SJCRH30 (cell line): ENCODE results near the gene HAGHL. TPM values are rescaled to one million over a fixed set of nuclear protein-coding genes. Genes with fewer than 3 reads are reported as not detected.
"Not testable (repeated sequence)": the region's sequence is repeated elsewhere in the genome, so short reads cannot be mapped to it uniquely, and the experiment has no call there.

ENCODE experiments used
- DNase-seq, 2 experiments: peaks; one replicate each; pipeline ENCODE4 v3.0.0-alpha.2; 2015 to 2020
- H3K27ac ChIP-seq: fragments of 250-450 bp; sonication (Bioruptor Pico); 2 replicates; pipeline ENCODE4 v1.5.1; 2020; ENCODE audit warnings: mild to moderate bottlenecking, moderate library complexity
- H3K27me3 ChIP-seq: fragments of 250-450 bp; sonication (Bioruptor Pico); 2 replicates; pipeline ENCODE4 v1.5.1; 2020; ENCODE audit warnings: mild to moderate bottlenecking, moderate library complexity
- H3K36me3 ChIP-seq: fragments of 250-450 bp; sonication (Bioruptor Pico); 2 replicates; pipeline ENCODE4 v1.5.1; 2020; ENCODE audit warnings: mild to moderate bottlenecking, moderate library complexity
- H3K4me1 ChIP-seq: fragments of 250-450 bp; sonication (Bioruptor Pico); 2 replicates; pipeline ENCODE4 v1.5.1; 2020; ENCODE audit warnings: mild to moderate bottlenecking, moderate library complexity
- H3K4me3 ChIP-seq: fragments of 250-450 bp; sonication (Bioruptor Pico); 2 replicates; pipeline ENCODE4 v1.5.1; 2020; ENCODE audit warnings: mild to moderate bottlenecking, moderate library complexity
- H3K9me3 ChIP-seq: fragments of 250-450 bp; sonication (Bioruptor Pico); replicated peaks from 2 replicates; pipeline ENCODE4 v1.5.1; 2020; ENCODE audit warnings: mild to moderate bottlenecking, moderate library complexity
- total RNA-seq: library from RNA; depleted of rRNA; stranded (reverse); fragments of >200 nt; shearing (Covaris generic); gene quantifications from 2 replicates; pipeline ENCODE4 v1.2.3, GENCODE V29; 2014

The HAGHL gene
- total RNA-seq, 1 experiment from 2014 or later: 8.9 TPM

- Histone ChIP-seq H3K9me3 (no peaks in the 10 kb centered on the region), H3K36me3 (peaks cover 20% of the 10 kb centered on the region), H3K27ac (no peak within 1 kb of the TSS), H3K4me1 (peaks cover 10% of the 10 kb centered on the region), H3K4me3 (peak within 1 kb of the TSS; percentile 56), H3K27me3 (no peaks in the 10 kb centered on the region)
- peak; percentile 96 to 97 for DNase-seq
These were observed 42.7 kb upstream of the HAGHL start, which contains the start of gene JMJD8 for GRCh38 chr16:684071-684794. JMJD8 (minus strand) TSS chr16:684334; CDS start chr16:684319, 15 bp downstream.

DNA sequence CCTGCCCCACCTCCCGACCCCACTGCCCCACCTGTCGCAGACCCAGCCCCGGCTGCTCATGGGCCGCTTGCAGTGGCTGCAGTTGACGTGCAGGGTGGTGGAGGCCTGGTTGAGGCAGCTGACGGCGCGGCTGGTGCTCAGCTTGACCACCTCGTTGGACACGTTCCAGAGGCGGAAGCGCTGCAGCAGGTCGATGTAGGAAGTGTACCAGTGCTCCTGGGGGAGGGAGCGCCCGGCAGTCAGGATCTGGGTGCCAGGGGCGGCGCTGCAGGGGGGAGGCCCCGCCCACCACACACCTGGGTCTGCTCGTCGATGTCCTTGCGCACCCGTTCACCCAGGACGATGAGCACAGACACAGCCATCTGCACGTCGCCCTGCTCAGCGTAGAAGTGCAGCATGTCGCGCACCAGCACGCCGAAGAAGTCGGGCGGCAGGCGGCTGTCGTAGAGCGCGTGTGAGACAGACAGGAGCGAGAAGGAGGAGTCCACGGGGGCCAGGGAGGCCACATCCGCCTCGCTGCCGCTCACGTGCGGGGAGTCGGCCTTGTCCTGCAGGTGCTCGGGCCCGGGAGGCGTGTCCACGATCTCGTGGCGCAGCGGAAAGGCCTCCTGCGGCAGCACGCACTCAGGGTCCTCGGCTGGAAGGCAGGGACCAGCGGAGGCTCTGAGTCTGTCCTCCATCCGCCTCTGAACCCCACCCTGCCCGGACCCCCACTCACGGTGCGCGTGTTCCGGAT, 41.8 kb upstream of the HAGHL start:
- peaks cover 10% of the 10 kb centered on the region for H3K4me1 ChIP-seq
- no peak overlapping the region for H3K4me3 ChIP-seq
- H3K27ac ChIP-seq: no peak overlapping the region
- no peak for DNase-seq
- no peaks in the 10 kb centered on the region for H3K27me3 ChIP-seq
- H3K36me3 ChIP-seq: peaks cover 20% of the 10 kb centered on the region
- no peaks in the 10 kb centered on the region for H3K9me3 ChIP-seq

DNA sequence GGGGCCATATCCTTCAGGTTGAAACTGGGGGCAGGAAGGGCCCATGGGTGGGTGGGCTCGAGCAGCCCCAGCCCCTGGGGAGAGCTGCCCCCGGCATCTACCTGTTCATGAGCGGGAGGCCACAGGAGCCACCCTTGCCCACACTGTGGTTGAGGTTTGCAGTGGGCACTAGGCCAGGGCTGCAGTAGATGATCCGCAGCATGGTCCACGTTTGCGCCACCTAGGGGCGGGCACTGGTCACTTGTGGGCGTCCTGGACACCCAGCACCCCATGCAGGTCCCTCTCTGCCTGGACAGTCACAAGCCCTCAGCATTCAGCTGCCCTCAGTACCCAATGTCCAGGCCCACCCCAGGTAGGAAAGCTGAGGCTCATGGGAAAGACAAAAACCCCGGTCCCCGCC, 40.9 kb upstream of the HAGHL start:
- no peak overlapping the region for H3K4me3 ChIP-seq

DNA sequence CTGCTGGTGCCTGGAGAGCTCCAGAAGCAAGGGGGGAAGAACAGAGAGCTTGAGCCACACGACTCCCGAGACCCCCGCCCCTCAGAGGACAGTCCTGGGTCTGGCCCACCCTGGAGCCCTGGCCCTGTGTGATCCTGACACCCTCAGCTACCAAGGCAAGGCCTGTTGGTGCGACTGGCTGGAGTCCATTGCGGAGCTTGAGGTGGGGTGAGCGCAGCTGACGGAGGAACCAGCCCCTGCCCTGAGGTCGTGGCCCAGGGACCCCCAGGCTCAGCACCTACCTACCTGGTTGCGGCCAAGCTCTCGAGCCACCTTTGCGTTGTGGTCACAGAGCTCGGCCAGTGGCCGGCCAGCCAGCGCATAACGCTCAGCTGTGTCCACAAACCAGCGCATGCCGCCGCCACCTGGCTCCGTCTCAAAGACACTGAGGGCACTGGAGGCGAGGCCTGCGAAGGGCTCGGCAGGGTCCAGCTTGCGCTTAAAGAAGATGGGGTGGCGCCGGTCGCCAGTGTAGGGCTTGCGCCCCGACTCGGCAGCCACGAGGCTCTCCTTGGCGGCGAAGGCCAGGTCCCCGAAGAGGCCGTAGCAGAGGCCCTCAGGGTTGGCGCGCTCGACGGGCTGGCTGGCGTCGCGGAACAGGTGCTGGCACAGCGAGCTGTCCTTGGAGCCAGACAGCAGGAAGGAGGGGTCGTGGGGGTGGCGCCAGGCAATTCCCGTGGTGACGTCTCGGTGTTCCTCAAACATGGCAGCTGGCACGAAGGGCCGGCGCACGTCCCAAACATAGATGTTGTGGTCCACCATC, 40.2 kb upstream of the HAGHL start:
- H3K27ac ChIP-seq: no peak overlapping the region
- peaks cover 5% of the 10 kb centered on the region for H3K4me1 ChIP-seq
- no peaks in the 10 kb centered on the region for H3K9me3 ChIP-seq
- no peak for DNase-seq
- H3K36me3 ChIP-seq: peaks cover 18% of the 10 kb centered on the region
- no peak overlapping the region for H3K4me3 ChIP-seq
- no peaks in the 10 kb centered on the region for H3K27me3 ChIP-seq

More for the DNA sequence above, 40.9 kb upstream of the HAGHL start:
- Histone ChIP-seq H3K27ac (no peak overlapping the region), H3K4me1 (peaks cover 10% of the 10 kb centered on the region), H3K9me3 (no peaks in the 10 kb centered on the region), H3K36me3 (peaks cover 20% of the 10 kb centered on the region), H3K27me3 (no peaks in the 10 kb centered on the region)
- DNase-seq: peak in 1 of 2 experiments; percentile 49

- H3K36me3 ChIP-seq: peaks cover 10% of the 10 kb centered on the region
- no peaks in the 10 kb centered on the region for H3K27me3 ChIP-seq
- no peaks in the 10 kb centered on the region for H3K9me3 ChIP-seq
- no peak overlapping the region for H3K27ac ChIP-seq
- DNase-seq: no peak
- H3K4me3 ChIP-seq: no peak overlapping the region
- no peaks in the 10 kb centered on the region; the same call in 1 of the 2 replicates for H3K4me1 ChIP-seq
These were observed 39.4 kb upstream of the HAGHL start for GRCh38 chr16:687499-687898.

- no peak for DNase-seq
- H3K4me3 ChIP-seq: peak overlapping the region; percentile 72
- H3K27me3 ChIP-seq: no peaks in the 10 kb centered on the region
- H3K27ac ChIP-seq: peak overlapping the region; percentile 57; the same call in 1 of the 2 replicates
- no peaks in the 10 kb centered on the region for H3K4me1 ChIP-seq
- peaks cover 3% of the 10 kb centered on the region; the same call in 1 of the 2 replicates for H3K36me3 ChIP-seq
- no peaks in the 10 kb centered on the region for H3K9me3 ChIP-seq
These were observed 37.6 kb upstream of the HAGHL start for GRCh38 chr16:689175-689897.

GRCh38 chr16:691242-691641, 35.7 kb upstream of the HAGHL start:
- not testable (repeated sequence) for H3K4me1 ChIP-seq, DNase-seq, H3K4me3 ChIP-seq, H3K36me3 ChIP-seq, H3K27me3 ChIP-seq, H3K27ac ChIP-seq, H3K9me3 ChIP-seq

DNA sequence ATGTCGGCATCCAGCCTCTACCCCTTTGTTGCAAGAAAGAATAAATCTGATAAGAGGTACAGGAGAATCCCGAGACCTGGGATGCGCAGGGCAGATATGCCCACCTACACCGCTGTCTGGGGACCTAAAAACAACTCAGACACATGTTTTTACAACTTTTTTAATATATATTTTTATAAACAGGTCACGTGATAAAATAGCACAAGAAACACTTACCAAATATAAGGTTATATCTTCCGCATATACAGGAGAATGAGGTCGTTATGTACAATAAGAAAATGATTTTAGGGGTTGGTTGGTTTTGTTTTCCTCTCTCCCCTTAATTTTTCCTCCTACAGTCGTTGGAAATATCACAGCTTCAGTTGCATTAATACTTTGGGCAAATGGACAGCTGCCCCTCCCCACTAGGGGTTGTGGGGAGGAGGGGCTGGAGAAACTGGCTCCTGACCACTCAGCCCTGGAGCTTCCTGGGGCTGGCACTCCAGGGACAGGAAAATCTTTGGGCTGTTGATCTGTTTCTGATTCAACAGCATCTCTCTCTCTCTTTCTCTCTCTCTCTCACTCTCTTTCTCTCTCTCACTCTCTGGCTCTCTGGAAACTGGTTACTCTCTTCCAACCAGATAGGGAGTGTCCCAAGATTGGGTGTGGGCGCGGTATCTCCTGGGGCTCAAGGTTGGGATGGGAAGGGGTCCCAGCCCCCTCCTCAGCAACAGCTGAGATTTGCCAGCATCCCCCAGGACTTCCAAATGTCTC, 34.4 kb upstream of the HAGHL start:
- Histone ChIP-seq H3K27me3 (no peaks in the 10 kb centered on the region), H3K27ac (no peak overlapping the region), H3K4me3 (no peak overlapping the region), H3K9me3 (no peaks in the 10 kb centered on the region), H3K4me1 (no peaks in the 10 kb centered on the region), H3K36me3 (no peaks in the 10 kb centered on the region)
- DNase-seq: no peak

GRCh38 chr16:693364-693763, 33.5 kb upstream of the HAGHL start:
- Histone ChIP-seq H3K4me1 (no peaks in the 10 kb centered on the region), H3K27ac (no peak overlapping the region), H3K4me3 (no peak overlapping the region), H3K27me3 (no peaks in the 10 kb centered on the region), H3K9me3 (no peaks in the 10 kb centered on the region), H3K36me3 (no peaks in the 10 kb centered on the region)
- no peak for DNase-seq

DNA sequence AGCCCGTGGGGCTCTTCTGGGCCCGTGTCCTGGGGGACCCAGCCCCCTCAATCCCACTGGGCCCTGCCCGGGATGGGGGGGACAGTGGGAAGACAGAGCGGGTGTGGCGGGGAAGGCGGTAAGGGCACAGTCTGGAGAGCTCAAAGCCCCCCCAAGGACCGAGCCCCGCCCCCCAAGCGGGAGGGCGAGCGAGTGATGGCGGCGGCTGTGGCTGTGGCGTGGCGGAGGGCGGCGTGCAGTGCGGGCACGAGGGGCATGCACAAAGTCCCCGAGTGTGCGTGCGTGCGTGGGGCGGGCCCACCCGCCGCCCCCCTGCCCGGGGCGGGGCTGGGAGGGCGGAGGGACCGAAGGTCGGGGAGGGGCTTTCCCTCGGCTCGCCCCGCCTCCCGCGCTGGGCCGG, 33.1 kb upstream of the HAGHL start:
- DNase-seq: no peak
- H3K4me1 ChIP-seq: no peaks in the 10 kb centered on the region
- no peaks in the 10 kb centered on the region for H3K36me3 ChIP-seq
- no peaks in the 10 kb centered on the region for H3K27me3 ChIP-seq
- H3K9me3 ChIP-seq: no peaks in the 10 kb centered on the region
- no peak overlapping the region for H3K4me3 ChIP-seq
- H3K27ac ChIP-seq: no peak overlapping the region

DNA sequence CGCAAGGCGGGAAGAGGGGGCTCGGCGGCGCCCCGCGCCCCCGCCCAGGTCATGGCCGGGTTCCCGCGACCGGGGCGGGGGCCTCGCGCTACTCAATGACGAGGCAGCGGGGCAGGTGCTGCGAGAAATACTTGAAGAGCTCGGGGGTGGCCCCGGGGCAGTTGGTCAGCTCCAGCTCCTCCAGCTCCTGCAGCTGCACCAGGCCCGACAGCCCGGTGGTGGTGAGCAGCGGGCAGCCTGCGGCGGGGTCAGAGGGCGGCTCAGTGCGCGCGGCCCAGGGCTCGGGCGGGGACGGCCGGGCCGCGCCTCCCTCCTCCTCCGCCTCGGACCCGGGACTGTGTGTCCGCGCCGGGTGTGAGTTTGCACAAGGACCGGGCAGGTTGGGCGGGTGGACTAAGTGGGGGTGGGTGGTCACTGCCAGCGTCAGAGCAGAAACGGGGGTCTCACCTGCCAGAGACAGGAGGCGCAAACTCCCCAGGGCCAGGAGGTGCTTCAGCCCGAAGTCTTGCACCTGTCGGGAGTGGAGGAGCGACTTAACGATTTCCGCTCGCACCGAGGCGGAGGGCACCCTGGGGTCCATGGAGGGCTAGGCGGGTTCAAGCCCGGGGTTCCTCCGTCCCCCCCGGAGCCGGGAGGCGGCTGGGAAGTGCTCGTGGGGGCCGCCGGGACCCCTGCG, 32.6 kb upstream of the HAGHL start:
- Histone ChIP-seq H3K27me3 (no peaks in the 10 kb centered on the region), H3K4me1 (no peaks in the 10 kb centered on the region), H3K9me3 (no peaks in the 10 kb centered on the region), H3K27ac (no peak overlapping the region), H3K4me3 (no peak overlapping the region), H3K36me3 (no peaks in the 10 kb centered on the region)
- no peak for DNase-seq

- no peaks in the 10 kb centered on the region for H3K36me3 ChIP-seq
- H3K27ac ChIP-seq: no peak overlapping the region
- no peaks in the 10 kb centered on the region for H3K9me3 ChIP-seq
- H3K4me3 ChIP-seq: no peak overlapping the region
- H3K4me1 ChIP-seq: no peaks in the 10 kb centered on the region
- no peak for DNase-seq
- no peaks in the 10 kb centered on the region for H3K27me3 ChIP-seq
These were observed 32.0 kb upstream of the HAGHL start for GRCh38 chr16:694863-695354.

GRCh38 chr16:695355-696089, 31.4 kb upstream of the HAGHL start:
- no peak overlapping the region for H3K27ac ChIP-seq
- H3K4me1 ChIP-seq: no peaks in the 10 kb centered on the region
- H3K36me3 ChIP-seq: no peaks in the 10 kb centered on the region
- peak overlapping the region; percentile 42 for H3K4me3 ChIP-seq
- no peaks in the 10 kb centered on the region for H3K27me3 ChIP-seq
- DNase-seq: peak; percentile 58 to 64
- H3K9me3 ChIP-seq: no peaks in the 10 kb centered on the region
